ENCODE data around the gene TRPM3.

The TRPM3 gene

DNA sequence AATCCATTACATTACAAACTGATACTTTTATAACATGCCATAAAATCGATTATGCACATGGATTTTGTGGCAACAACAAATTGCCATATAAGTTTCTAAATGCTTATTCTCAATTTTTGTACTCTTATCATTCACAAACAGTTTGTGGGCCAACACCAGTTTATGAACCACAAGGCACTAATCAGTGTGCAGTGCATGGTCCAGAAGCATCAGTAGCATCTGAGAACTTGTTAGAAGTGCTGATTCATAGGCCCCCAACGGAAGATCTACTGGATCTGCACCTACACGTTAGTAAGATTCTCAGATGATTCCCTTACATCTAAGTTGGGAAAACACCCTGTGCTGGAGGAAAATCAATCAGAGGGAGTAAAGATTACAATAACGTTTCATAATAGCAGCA lies 242.8 kb downstream of the TRPM3 start:
- no peak for DNase-seq

DNA sequence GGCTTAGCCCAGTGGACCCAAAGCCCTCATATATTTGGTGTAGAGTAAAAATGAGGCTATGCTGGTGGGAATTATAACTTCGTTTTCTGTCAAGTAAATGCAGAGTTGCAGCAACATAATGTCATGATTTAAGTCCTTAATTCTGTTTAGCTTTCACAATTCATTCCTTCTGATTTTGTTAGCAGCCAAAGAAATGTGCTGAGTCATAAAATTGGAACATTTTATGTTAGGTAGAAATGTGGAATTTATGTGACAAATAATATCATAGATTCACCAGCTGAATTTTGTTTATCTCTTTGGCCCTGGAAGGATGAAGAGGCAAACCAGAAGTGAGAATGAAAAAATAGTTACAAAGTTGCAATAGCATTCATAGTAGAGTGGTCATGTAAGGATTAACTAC lies 247.0 kb downstream of the TRPM3 start:
- no peak for DNase-seq

DNA sequence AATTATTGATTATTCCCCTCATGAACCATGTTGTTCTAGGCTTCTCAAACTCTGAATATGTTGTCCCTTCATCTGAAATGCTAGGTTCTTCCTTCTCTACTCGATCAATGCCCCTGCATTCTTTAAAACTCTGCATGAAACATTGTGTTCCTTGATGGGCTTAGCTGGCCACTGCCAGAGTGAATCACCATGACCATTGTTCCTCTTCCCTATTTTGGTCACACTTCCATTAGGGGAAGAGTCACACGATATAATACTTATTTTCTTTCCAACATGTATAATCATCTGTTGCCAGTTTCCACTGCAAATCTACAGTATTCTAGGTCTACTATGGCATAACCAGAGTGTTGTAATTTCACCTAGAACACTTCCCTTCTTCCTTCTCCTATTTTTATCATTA lies 247.9 kb downstream of the TRPM3 start:
- no peak for DNase-seq

DNA sequence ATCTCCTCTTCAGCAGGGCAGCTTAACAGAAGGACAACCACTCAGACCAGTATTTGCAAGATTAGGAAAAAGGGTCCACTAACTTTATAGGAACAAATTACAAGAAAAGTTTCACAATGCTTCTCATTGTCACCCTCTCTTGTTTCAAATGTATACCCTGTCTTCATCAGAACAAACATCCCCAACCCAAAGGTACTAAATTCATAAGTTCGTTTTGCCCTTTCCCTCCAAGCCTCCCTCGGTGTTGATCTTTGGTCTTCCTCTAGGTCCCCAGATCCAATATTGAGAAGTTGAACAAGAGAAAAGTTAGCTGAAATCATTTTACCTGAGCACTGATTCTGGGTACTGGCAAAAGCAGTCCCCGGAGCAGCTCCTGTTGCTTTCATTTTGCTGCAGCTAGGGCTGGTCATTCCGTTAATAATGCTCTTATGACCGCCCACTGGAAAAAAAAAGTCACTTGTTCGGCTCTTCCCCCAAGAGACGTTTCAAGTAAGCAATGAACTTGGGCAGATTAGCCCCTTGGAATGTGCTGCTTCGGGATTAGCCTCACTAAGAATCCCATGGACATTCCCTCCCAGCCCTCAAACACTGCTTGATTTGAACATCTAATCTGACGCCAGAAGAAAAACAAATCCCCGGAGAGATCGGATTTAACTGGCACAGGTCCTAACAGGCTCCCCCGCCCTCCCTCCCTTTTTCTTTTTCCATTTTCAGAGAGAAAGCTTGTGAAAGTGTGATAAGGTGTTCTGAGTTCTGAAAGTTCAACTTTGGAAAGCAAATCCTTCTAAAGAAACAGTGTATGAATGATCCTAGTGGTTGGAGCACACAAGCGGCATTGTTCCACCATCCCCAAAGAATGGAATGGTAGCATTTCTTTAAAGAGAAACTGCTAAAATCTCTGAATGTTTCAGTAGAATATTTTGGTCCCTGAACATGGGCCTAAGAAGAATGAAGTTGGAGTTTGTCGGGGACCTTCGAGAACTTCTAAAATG lies 252.5 kb downstream of the TRPM3 start:
- DNase-seq = no peak

DNA sequence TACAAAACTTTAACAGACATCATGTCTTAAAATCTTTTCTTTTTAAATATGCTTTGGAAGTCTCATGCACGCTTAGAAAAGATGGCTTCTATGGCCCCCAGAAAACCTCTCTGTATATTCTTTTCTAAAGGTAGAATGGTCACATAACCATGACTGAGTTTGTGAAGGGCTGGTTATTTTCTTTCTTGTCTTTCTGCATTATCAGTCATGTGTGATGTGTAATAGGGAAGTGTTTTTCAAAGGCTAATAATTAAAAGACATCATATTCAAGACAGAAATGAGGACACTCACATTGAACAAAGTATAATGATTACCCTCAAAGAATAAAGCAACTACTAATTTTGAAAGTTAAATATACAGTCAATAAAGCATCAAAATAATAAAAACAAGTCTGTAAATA lies 253.4 kb downstream of the TRPM3 start:
- no peak for DNase-seq

DNA sequence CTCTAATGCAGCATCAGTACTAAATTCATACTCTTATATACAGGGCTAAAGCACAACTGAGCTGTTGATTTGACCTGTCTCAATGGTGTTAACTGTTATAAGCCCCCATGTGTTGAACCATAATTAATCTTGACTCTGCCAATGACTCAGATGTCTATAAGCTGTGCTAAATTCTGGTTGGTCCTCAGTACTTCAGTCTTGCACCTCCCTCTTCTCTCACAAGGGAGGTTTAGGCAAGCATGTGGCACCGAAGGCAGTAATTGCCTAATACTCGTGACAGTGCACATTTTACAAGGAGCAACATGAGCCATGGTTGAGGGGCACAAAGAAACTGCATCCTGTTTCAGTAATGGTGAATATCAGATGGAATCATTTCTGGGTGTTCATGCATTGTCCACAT lies 255.9 kb downstream of the TRPM3 start:
- DNase-seq = no peak

DNA sequence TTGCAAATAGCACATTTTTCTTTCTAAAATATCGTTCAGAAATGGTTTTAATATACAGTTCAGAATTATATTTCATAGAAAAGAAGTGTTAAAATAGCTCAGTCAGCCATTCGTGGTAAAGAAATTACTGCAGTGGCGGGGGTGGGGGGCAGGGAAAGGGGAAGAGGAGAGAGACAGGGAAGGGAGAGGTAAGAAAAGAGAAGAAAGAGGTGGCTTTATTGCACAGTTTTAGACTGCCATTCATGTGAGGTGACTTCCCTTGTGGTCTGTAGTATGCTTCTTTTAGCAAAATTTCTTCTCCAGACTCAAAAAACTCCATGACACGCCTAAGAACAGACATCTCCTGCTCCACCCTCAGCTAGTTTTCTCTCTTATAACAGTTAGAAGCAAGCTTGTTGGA lies 259.6 kb downstream of the TRPM3 start:
- DNase-seq = no peak

DNA sequence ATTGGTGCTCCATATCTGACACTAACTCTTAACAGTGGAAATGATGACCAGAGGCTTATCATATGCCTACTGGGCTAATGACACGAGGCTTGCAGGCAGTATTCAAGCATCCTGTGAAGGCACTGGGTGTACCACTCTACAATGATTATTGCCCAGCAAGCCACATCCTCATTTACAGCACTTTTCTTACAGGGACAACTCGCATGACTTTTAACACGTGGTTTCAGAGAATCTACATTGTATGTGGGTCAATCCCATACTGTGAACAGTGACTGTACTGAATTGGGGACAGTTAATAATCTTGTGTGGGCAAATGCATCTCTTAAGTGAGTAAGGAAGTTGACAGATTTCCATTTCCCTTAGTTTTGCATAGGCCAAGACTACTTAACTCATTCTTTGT lies 260.0 kb downstream of the TRPM3 start:
- no peak for DNase-seq

DNA sequence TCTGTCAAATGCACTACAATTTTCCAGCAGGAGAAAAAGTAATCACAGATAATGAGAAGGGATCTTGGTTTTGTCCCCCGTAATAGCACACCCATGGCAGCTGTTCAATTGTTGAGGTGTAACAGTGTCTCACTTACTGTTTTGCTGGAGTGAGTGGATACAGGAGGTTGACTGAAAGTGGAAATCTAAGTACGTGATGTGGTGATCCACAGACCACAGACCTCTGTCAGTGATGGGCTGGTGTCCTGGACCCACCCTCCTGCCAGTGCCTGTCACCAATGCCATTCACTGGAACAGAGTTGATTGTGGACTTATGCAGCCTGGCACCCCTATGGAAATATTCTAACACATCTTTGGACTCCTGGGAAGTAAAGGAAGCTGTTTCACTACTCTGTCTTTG lies 261.7 kb downstream of the TRPM3 start:
- DNase-seq = no peak

DNA sequence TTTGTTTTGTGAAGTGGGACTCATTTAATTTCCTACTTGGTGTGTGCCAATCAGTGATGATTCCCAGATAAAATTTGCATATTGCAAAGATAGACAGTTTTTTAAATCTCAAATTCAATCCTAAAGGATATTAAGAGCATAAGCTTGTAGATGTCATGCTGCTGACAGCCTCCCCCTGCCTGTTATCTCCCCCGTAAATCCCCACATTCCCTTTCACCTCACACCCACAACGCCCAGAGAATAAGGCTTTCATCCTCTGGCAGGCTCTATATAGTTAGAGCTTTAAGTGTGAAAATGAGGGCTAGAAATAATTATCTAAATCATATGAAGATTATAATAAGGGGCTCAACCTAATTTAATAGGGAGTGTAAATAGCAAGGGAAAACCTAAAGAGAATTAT lies 265.0 kb downstream of the TRPM3 start:
- no peak for DNase-seq

DNA sequence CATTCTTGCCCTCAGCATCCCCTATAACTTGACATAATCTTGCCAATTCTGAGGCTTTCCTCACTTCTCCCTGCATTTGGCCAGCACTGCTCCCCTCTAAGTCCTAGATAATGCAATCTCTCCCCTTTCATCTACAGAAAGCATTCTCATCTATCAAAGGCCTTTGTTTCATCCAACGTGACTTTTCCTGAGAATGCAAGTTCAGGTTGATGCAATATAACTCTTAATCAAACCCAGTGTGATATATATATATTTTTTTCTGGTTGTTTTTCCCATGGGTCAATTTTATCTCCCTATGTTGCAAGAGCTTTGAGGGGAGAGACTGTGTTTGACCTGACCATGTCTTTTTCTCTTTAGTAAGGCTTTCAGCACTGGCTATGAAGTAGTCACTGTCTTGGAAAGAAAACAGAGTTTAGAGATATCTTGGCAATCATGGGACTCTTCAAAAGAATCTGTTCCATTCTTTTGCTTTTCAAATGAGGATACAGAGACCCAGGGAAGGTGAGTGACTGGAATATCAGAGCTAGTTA lies 268.6 kb downstream of the TRPM3 start:
- DNase-seq = no peak

DNA sequence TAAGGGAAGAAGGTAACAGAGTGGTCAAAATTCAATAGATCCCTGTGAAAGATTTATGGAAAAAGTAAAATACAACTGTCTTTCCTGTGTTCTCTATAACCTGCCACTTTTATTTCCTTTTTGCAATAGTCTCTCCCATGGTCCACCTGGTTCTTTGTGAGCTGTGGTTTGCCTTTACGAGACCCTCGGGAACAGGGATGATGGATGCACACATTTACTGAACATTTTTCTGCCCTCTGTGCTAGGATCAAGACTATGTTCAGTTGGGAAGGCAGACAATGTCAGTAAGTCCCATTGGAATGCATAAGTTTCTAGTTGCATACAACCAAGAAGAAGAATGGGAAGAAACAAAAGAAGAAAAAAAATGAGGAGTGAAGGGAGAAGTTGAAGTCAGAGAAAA lies 281.2 kb downstream of the TRPM3 start:
- DNase-seq = no peak

DNA sequence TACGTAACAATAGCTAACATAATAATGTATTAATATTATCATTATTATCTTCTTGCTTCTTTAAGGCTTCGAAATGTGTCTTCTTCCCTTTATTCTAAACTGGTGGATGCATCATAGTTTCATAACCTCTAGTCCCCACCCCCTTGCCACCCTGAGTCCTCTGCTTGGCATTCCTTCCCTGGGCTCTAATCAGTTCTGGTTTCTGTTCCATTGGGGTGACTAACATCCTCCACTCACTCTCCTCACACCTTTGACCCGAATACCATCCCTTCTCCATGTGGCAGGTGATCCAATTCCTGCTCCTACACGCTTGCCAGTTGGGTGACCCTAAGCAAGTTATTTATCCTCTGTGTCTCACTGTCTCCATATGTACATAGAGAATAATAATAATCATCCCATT lies 286.1 kb downstream of the TRPM3 start:
- no peak for DNase-seq

DNA sequence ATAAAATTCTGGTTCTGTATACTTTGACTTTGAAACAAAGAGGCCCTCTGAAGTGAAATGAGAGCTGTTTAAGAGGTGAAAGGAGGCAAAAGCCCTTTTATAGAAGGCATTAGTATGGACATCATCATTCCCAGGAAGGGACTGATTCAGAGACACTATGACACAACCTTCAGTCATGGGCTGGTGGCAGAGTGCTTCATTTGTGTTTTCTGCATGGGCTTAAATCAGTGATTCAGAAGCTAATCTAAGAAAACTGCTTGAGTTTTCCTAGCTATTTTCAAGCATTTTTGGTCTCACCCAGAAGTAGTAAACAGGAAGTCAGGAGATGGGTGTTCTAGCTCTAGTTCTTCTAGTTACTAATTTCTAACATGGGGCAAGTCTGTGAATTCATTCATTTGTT lies 288.9 kb downstream of the TRPM3 start:
- DNase-seq = no peak

DNA sequence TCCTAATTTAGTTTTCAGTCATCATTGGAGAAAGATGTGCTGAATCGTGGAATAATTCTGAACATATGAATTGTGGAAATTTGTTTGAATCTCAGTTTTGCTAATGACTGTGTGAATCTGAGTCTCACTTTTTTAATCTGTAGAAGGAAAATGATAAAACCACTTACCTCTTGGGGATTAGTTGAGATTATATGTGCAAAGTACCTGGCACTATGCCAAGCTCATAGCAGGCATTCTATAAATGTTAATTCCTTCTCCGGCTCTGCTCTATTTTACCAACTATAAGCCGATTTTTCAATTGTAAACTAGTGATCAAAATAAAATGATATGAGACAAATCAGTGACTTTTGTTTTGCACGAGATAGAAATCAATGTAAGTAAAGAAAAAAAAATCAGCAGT lies 290.8 kb downstream of the TRPM3 start:
- DNase-seq = no peak

DNA sequence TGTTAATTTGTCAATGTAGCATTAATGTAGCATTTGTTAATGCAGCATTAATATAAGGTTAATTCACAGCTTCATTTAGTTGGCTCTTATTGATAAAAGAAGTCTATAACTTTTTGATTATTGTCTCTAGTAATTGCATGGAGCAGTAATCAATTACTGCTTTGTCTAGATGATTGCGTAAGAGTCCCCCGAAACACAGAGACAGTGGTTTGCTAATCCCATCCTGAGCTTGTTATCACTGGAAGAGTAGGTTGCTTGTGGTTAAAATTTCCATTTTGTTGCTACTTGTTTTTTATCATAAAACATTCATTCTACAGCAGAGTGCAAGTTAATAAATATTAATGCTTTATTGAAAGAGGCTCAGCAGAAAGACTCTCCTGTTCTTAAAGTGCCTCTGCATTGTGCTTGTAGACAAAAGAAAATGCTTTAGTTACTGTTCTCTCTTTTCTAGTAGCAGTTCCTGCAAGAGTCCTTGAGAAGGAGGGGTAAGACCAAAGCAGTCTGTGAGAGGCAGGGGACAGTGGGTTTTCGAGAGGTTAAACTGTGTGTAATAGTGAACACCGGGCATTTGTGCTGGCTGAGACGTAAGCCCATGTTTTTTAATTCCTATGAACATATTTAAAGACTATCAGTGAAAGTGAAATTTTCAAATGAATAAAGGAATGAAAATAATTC lies 291.7 kb downstream of the TRPM3 start:
- DNase-seq = no peak

DNA sequence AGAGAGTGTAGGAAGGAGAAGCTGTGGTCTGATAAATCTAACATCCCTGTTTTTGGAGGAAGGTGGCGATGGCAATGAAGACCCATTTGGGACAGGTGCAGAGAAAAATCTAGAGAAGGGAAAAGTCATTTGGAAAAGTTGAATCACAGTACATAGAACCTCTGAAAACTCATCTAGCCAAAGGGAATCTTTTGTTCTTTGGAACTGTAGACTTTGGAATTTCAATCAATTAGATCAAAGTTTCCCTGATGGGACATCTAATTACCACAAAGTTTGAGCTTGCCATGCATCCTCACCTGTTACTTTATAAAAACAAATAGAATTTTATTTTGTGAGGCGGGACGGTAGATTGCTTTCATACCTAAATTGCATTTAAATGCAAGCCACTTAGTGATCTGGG lies 294.9 kb downstream of the TRPM3 start:
- DNase-seq = no peak

DNA sequence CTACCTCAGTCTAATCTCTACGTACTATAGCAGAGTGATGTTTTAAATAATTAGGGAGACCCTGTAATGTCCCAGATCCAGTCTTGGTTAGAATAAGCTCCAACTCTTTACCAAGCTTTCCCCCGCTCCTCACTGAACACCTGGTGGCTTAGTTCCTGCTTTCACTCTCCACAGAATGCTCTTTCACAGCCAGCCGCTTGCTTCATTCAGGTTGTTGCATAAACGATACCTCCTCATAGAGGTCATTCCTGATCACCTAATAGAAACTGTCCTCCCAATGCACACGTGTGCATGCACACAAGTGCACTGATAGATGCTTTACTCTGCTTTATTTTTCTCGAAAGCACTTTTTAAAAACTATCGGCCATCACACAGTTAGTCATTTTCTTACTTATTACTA lies 298.1 kb downstream of the TRPM3 start:
- DNase-seq = no peak

DNA sequence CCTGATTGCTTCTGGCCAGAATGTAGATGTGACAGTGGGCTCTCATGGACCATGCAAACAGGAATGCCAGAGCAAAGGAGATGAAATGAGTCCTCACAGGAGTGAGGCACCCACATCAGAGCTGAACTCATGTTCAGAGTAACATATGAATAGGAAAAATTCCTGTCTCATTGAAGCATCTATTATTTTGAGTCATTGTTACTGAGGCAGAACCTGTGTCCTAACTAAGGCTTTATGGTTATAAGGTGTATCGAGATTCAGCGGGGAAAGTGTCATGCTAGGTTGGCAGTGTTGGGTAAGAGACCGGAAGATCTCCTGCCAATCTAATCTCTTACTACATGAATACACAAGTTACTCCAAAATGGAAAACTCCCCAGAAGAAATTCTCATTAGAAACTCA lies 304.1 kb downstream of the TRPM3 start:
- DNase-seq = no peak

DNA sequence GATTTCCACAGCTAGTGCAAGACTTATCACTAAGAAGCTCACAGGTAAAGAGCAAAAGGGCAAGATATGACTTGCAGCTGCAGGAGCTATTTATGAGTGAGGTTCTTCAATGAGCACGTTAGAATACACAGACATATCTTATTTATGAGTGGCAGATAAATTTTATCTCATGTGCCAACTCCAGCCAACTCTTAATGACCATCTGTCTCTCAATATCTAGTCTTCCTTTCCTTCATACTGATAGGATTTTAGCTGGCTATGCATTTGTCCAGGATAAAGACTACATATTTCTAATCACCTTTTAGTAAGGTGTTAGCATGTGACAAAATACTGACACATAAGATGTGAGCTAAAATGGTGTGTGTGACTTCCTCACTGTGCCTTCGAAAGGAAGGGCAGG lies 304.5 kb downstream of the TRPM3 start:
- DNase-seq = no peak

DNA sequence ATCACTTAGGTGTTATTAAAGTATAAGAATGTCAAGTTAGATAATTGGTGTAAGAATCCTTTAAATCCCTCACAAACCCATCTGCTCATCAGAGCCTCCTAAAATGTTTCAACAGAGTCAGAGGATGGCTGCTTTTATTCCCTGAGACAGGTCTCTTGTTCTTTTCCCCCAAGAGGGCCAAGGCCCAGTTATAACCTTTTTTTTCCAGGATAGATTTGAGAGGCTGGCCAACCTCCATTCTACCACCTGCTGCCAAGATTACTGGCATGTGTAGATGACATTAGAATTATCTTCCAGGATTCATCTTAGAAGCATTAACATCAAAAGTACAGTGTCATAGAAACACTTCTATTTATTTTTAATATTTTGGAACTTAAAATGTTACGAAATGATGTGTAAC lies 305.1 kb downstream of the TRPM3 start:
- no peak for DNase-seq

DNA sequence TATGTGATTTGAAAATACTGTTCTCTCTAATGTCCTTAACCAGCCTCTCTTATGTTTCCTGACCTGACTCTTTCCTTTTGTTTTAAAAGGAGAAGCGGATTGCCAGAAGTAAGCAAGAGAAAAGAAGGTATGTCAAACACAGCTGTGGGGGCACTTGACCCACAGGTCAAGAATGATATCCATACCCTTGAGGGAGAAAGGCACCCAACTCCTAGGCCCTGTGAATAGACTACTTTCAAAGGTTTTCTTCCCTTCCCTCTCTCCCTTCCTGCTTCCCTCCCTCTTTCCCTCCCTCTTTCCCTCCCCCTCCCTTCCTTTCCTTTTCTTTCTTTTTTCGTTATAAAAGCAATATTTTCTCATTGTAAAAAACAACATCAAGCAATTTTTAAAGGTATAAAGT lies 306.8 kb downstream of the TRPM3 start:
- DNase-seq = no peak

DNA sequence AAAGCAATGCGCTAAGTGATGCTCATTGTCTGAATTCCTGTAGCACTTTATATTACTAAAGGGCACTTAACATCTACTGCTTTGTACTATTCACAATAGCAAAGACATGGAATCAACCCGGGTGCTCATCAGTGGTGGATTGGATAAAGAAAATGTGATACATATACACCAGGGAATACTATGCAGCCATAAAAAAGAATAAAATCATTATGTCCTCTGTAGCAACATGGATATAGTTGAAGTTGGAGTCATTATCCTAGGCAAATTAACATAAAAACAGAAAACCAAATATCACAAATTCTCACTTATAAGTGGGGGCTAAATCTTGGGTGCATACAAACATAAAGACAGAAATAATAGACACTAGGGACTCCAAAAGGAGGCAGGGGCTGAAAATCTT lies 308.3 kb downstream of the TRPM3 start:
- no peak for DNase-seq

DNA sequence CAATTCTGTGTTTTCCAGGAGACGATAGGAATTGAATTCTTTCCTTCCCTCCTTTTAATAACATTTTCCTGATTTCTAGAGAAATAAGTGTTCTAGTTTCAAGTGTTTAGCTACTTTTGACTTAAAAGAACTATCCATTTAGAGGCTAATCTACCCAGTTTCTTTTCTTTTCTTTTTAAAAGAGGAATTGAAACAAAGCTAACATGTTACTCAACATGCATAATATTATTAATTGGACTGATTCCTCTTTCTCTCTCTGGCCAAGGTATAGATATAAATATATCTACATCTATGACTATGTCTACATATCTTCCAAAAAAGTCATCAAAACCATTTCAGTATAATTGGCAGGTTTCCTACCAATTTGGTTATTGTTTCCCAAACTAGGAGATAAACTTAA lies 309.8 kb downstream of the TRPM3 start:
- no peak for DNase-seq
